SK-N-SH treated with all-trans-retinoic acid at 6 μM for 48 hours (cell line): ENCODE measurements around the gene USH1G.

Experiments used
- ATAC-seq: fragments of 200-7000 bp; cut with Tn5 transposase; 3 replicates; pipeline ENCODE4 v1.9.1; 2020; ENCODE audit warnings: mild to moderate bottlenecking, moderate library complexity
- ARNTL ChIP-seq: fragments of 450-650 bp; formaldehyde crosslinking; IDR thresholded peaks from 2 replicates; pipeline ENCODE4 v1.5.0; 2020; ENCODE audit warnings: low read depth, mild to moderate bottlenecking, moderate library complexity, borderline replicate concordance
- BACH2 ChIP-seq: fragments of 250-450 bp; sonication (Bioruptor Pico); IDR thresholded peaks from 2 replicates; pipeline ENCODE4 v1.9.0; 2021; ENCODE audit warnings: mild to moderate bottlenecking, borderline replicate concordance
- CSDC2 ChIP-seq: fragments of 250-450 bp; sonication (Bioruptor Pico); IDR thresholded peaks from 2 replicates; pipeline ENCODE4 v1.5.0; 2020; ENCODE audit warnings: mild to moderate bottlenecking, moderate library complexity
- ESRRG ChIP-seq: fragments of 250-450 bp; sonication (Bioruptor Pico); IDR thresholded peaks from 2 replicates; pipeline ENCODE4 v1.6.1; 2021; ENCODE audit warnings: mild to moderate bottlenecking
- GLIS3 ChIP-seq: fragments of 250-450 bp; sonication (Bioruptor Pico); IDR thresholded peaks from 2 replicates; pipeline ENCODE4 v1.5.0; 2020; ENCODE audit warnings: mild to moderate bottlenecking, moderate library complexity
- ISL1 ChIP-seq: fragments of 250-450 bp; sonication (Bioruptor Pico); IDR thresholded peaks from 2 replicates; pipeline ENCODE4 v2.1.2; 2022; ENCODE audit warnings: mild to moderate bottlenecking, moderate library complexity
- OSR1 ChIP-seq: fragments of 250-450 bp; sonication (Bioruptor Pico); IDR thresholded peaks from 2 replicates; pipeline ENCODE4 v1.8.0; 2022; ENCODE audit warnings: moderate library complexity, mild to moderate bottlenecking, inconsistent platforms
- PPARA ChIP-seq: fragments of 250-450 bp; sonication (Bioruptor Pico); IDR thresholded peaks from 2 replicates; pipeline ENCODE4 v1.5.0; 2020; ENCODE audit warnings: mild to moderate bottlenecking, borderline replicate concordance
- SNAI2 ChIP-seq: fragments of 250-450 bp; sonication (Bioruptor Pico); IDR thresholded peaks from 2 replicates; pipeline ENCODE4 v1.5.0; 2020; ENCODE audit warnings: mild to moderate bottlenecking, moderate library complexity
- TCF4 ChIP-seq: fragments of 250-450 bp; sonication (Bioruptor Pico); IDR thresholded peaks from 2 replicates; pipeline ENCODE4 v1.8.0; 2021; ENCODE audit warnings: mild to moderate bottlenecking, moderate library complexity, borderline replicate concordance
- TOX ChIP-seq: fragments of 250-450 bp; sonication (Bioruptor Pico); IDR thresholded peaks from 2 replicates; pipeline ENCODE4 v1.8.0; 2021; ENCODE audit warnings: mild to moderate bottlenecking, moderate library complexity, borderline replicate concordance
- ZC3H10 ChIP-seq: fragments of 250-450 bp; sonication (Bioruptor Pico); IDR thresholded peaks from 2 replicates; pipeline ENCODE4 v1.5.1; 2021; ENCODE audit warnings: mild to moderate bottlenecking, moderate library complexity
- ZFP3 ChIP-seq: fragments of 250-450 bp; sonication (Bioruptor Pico); IDR thresholded peaks from 2 replicates; pipeline ENCODE4 v1.5.0; 2020; ENCODE audit warnings: mild to moderate bottlenecking, moderate library complexity
- ZFP30 ChIP-seq: fragments of 450-650 bp; formaldehyde crosslinking; IDR thresholded peaks from 2 replicates; pipeline ENCODE4 v1.5.0; 2022; ENCODE audit warnings: mild to moderate bottlenecking, moderate library complexity
- ZNF565 ChIP-seq: fragments of 450-650 bp; formaldehyde crosslinking; conservative IDR thresholded peaks from 2 replicates; pipeline ENCODE4 v1.5.0; 2020; ENCODE audit warnings: low read depth, mild to moderate bottlenecking, moderate library complexity
- ZNF70 ChIP-seq: fragments of 450-650 bp; formaldehyde crosslinking; IDR thresholded peaks from 2 replicates; pipeline ENCODE4 v1.5.0; 2020; ENCODE audit warnings: mild to moderate bottlenecking, moderate library complexity
- ZNF8 ChIP-seq: fragments of 450-650 bp; formaldehyde crosslinking; IDR thresholded peaks from 2 replicates; pipeline ENCODE4 v1.5.0; 2020; ENCODE audit warnings: mild to moderate bottlenecking, moderate library complexity
- TF ChIP-seq, protein P1 (sequence below): fragments of 250-450 bp; sonication (Bioruptor Pico); IDR thresholded peaks from 2 replicates; pipeline ENCODE4 v1.5.0; 2020; ENCODE audit warnings: mild to moderate bottlenecking, moderate library complexity
- TF ChIP-seq, protein P2 (sequence below): fragments of 250-450 bp; sonication (Bioruptor Pico); IDR thresholded peaks from 2 replicates; pipeline ENCODE4 v1.8.0; 2020; ENCODE audit warnings: mild to moderate bottlenecking, moderate library complexity, borderline replicate concordance
- TF ChIP-seq, protein P3 (sequence below): fragments of 250-450 bp; sonication (Bioruptor Pico); IDR thresholded peaks from 2 replicates; pipeline ENCODE4 v1.5.1; 2020; ENCODE audit warnings: low read depth, mild to moderate bottlenecking, moderate library complexity

Gene USH1G

DNA sequence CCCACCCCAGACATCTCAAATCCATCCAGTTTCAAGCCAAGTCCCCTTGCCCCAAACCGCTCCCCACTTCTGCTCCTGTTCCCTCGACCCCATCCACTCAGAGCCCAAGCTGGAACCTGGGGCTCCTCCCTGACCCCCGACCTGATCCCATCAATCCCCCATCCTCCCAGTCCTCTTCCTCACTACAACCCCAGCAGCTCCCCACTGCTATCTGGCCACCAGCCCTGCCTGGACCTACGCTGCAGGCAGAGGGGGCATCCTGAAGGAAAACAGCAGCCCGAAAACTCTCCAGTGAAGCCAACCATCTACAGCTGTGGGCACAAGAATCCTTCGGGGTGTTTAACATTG lies 54.2 kb downstream of the USH1G start:
- no peak for ATAC-seq
- TF ChIP-seq ZFP30: no peak
- TF ChIP-seq PPARA (CRISPR knock-in tag): no peak
- TF ChIP-seq SNAI2 (CRISPR knock-in tag): no peak
- TF ChIP-seq TCF4 (CRISPR knock-in tag): no peak
- TF ChIP-seq ESRRG (CRISPR knock-in tag): no peak
- TF ChIP-seq GLIS3 (CRISPR knock-in tag): no peak
- TF ChIP-seq BACH2 (CRISPR knock-in tag): no peak
- TF ChIP-seq, protein P1, sequence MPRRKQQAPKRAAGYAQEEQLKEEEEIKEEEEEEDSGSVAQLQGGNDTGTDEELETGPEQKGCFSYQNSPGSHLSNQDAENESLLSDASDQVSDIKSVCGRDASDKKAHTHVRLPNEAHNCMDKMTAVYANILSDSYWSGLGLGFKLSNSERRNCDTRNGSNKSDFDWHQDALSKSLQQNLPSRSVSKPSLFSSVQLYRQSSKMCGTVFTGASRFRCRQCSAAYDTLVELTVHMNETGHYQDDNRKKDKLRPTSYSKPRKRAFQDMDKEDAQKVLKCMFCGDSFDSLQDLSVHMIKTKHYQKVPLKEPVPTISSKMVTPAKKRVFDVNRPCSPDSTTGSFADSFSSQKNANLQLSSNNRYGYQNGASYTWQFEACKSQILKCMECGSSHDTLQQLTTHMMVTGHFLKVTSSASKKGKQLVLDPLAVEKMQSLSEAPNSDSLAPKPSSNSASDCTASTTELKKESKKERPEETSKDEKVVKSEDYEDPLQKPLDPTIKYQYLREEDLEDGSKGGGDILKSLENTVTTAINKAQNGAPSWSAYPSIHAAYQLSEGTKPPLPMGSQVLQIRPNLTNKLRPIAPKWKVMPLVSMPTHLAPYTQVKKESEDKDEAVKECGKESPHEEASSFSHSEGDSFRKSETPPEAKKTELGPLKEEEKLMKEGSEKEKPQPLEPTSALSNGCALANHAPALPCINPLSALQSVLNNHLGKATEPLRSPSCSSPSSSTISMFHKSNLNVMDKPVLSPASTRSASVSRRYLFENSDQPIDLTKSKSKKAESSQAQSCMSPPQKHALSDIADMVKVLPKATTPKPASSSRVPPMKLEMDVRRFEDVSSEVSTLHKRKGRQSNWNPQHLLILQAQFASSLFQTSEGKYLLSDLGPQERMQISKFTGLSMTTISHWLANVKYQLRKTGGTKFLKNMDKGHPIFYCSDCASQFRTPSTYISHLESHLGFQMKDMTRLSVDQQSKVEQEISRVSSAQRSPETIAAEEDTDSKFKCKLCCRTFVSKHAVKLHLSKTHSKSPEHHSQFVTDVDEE (CRISPR knock-in tag): no peak
- TF ChIP-seq ZC3H10 (CRISPR knock-in tag): no peak
- TF ChIP-seq ISL1: no peak
- TF ChIP-seq, protein P2, sequence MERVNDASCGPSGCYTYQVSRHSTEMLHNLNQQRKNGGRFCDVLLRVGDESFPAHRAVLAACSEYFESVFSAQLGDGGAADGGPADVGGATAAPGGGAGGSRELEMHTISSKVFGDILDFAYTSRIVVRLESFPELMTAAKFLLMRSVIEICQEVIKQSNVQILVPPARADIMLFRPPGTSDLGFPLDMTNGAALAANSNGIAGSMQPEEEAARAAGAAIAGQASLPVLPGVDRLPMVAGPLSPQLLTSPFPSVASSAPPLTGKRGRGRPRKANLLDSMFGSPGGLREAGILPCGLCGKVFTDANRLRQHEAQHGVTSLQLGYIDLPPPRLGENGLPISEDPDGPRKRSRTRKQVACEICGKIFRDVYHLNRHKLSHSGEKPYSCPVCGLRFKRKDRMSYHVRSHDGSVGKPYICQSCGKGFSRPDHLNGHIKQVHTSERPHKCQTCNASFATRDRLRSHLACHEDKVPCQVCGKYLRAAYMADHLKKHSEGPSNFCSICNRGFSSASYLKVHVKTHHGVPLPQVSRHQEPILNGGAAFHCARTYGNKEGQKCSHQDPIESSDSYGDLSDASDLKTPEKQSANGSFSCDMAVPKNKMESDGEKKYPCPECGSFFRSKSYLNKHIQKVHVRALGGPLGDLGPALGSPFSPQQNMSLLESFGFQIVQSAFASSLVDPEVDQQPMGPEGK (CRISPR knock-in tag): no peak
- no peak for TF ChIP-seq ZNF565 (CRISPR knock-in tag)
- TF ChIP-seq ZNF70: no peak
- TF ChIP-seq ARNTL: no peak
- no peak for TF ChIP-seq OSR1 (CRISPR knock-in tag)

DNA sequence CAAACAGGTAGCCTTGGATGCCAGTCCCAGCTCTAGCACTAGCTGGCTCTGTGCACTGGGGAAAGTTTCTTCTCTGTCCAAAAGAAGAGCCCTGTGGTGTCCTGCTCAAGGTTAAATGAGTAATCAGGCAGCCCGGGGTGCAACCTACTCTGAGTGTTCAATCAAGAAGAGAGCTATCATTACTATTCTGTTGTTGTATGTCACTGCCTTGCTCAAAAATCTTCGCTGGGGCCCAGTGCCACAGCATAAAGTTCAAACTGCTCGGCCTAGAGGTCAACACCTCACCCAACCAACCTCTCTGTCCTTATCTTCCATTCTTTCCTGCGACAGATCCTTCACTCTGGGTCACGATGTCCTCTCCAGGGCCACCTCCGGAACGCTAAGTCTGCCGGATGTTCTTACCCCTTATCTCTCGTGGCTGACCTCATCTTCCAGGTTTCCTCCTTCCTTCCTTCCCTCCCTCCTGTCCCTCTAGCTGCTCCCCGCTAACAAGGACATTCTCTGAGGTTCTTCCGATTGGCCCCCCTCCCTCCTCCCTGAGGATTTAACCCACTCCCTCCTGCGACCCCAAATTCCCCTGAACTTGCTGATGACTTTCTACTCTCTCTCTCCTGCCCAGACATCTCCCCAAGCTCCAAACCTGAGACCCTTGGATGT lies 54.7 kb downstream of the USH1G start:
- ATAC-seq: no peak
- TF ChIP-seq GLIS3 (CRISPR knock-in tag) (no peak), ZNF70 (no peak), BACH2 (CRISPR knock-in tag) (no peak), ZNF8 (CRISPR knock-in tag) (no peak), PPARA (CRISPR knock-in tag) (no peak), ZFP3 (no peak), TCF4 (CRISPR knock-in tag) (no peak), TOX (no peak), ZC3H10 (CRISPR knock-in tag) (no peak), SNAI2 (CRISPR knock-in tag) (no peak), ISL1 (no peak), CSDC2 (no peak), ZNF565 (CRISPR knock-in tag) (no peak), ZFP30 (no peak), ARNTL (no peak), ESRRG (CRISPR knock-in tag) (no peak)
- TF ChIP-seq, protein P2 (CRISPR knock-in tag): no peak
- TF ChIP-seq, protein P1 (CRISPR knock-in tag): no peak
- TF ChIP-seq, protein P3, sequence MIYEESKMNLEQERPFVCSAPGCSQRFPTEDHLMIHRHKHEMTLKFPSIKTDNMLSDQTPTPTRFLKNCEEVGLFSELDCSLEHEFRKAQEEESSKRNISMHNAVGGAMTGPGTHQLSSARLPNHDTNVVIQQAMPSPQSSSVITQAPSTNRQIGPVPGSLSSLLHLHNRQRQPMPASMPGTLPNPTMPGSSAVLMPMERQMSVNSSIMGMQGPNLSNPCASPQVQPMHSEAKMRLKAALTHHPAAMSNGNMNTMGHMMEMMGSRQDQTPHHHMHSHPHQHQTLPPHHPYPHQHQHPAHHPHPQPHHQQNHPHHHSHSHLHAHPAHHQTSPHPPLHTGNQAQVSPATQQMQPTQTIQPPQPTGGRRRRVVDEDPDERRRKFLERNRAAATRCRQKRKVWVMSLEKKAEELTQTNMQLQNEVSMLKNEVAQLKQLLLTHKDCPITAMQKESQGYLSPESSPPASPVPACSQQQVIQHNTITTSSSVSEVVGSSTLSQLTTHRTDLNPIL (CRISPR knock-in tag): no peak
